ENCODE results near the gene MAP2K4.

DNA sequence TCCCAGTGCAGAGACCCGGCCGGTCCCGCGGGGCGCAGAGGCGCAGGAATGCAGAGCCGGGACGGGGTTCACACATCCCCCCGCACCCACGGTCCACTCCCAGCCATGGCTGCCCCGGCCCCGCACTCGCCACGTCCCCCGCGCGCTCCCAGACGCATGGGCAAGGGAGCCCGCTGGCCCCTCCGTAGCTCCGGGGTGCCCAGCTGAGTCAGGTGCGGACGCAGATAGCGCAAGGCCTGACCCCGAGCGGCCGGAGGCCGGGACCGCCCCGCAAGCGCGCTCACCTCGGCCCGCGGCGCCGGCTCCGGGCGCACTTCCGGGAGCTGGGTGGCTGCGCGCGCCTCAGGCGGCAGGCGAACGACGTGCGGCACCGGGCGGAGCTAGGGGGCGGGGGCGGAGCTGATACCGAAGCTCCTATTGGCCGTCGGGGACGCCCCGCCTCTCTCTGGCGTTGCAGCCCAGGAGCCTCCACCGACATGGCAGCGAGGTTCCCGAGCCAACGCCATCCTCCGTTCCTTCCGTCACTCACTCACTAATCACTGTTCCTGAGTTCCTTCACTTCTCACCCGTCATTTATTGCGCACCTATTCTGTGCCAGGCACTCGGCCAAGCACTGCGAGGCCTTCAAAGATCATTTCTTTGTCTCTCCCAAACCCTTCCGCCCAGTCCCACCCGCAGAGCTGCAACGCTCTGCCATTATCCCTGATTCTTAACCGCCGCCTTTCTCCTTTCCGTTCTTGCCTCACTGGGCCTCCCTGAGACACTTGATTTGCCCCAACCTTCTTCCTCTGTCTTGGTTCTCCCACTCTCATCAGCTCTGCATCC, 23.3 kb upstream of the MAP2K4 start, which contains the start of gene ZNF18:
- TF ChIP-seq GATA2 (IDR thresholded peaks at IDR 0.05; ENCODE audit: low read depth, low read length) (no peak), GATA3 (IDR thresholded peaks at IDR 0.05; ENCODE audit: low read depth, low read length) (no peak)

Data from SH-SY5Y (cell line).